Occipital lobe (tissue), 2 donors: Measurements from ENCODE around the gene SOBP. TPM values are rescaled to one million over a fixed set of nuclear protein-coding genes. Genes with fewer than 3 reads are reported as not detected.

Experiments
- DNase-seq: peaks from one replicate; lab custom pipeline; 2025; lab: John Stamatoyannopoulos, UW
- total RNA-seq: library from RNA; depleted of rRNA; stranded (reverse); fragments of >200 nt; gene quantifications from one replicate; pipeline ENCODE4 v1.2.3, GENCODE V29; 2014

SOBP gene
- total RNA-seq, 1 donor from 2014 or later = 56.9 TPM

DNA sequence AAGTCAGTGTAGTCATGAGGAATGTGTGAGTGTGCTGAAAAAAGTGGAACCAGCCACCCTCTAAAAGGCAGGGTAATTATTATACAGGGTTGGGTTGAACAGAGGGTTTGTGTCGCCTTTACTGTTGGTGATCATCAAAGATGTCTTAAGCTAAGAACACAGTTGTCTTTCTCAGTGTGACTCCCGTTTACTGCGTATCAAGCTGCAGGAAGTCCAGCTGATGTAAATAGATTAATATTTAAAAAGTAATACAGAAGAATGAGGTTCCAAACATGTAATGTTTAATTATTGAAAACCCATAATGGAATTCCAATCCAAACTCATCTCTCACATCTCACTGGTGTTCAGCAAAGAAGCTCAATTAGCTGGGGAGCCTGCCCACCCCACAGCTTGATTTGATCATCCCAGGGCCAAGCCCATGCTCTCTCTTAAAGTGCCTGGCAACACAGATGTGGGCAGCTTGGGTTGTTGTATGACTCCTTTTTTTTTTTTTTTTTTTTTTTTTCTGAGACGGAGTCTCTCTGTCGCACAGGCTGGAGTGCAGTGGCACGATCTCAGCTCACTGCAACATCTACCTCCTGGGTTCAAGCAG is 127.5 kb downstream of the SOBP start:
- DNase-seq = no peak

DNA sequence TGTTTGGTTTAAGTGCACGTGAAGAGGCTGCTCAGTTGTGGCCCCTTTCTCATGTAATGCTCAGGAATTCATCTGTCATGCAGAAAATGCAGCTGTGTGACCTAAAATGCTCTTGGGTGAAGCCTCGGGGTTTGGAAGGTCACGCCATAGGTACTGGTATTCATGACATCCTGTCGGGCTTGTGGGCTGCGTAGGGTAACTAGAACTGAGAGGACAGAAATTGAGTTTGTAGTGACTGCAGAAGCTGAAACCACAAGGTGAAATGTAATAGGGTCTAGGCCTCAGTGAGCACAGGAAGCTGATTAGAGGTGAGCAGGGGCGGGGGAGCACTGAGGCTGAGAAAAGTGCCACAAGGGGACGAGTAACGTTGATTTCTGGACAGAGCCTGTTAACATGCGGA is 128.8 kb downstream of the SOBP start:
- no peak for DNase-seq

DNA sequence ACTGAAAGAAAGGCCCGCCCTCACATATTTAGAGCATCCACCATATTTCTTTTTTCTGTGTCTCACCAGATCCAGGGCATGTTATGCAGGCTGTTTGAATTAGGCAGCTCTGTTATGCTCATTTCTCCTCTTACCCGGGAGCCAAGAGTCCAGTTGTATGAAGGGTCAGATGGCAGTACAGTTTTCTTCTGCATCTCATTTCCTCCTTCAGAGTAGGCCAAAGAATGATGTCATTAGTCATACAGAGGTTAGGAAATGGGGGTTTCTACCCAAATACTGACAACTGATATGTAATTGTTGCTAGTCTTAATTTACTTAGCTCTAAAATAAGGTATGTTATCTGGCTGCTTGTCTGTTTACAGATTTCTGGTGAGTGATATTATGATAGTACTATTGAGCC is 130.8 kb downstream of the SOBP start:
- DNase-seq = no peak

DNA sequence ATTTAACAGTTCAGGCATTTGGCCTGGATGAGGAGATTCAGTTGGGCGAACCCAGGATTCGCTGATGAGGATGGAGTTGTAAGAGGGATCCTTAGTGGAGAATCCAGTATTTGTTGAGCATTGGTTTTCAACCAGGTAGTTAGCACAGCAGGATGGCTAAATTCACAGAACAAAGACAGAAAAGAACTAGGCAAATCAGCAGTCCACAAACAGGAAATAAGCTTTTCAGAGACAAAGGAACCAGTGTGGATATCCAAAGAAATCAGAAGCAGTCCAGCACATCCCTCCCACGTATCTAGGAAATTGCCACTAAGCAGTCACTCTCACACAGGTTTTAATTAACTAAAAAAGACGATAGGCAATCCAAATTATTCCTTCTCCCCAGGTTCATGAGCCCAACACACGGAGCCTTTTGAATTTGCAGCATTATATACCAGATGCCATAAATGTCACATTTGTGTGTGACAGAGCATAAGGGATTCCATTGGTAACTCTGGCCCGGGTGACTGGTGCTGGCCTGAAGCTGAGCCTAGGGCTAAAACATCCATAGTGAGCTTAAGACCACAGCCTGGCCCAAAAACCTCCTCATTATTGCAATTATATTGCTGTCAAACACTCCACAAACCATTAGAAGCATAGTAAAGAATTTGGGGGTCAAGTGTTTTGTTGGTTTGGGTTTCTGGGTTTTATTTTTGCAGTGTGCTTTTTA is 131.5 kb downstream of the SOBP start:
- DNase-seq = no peak

DNA sequence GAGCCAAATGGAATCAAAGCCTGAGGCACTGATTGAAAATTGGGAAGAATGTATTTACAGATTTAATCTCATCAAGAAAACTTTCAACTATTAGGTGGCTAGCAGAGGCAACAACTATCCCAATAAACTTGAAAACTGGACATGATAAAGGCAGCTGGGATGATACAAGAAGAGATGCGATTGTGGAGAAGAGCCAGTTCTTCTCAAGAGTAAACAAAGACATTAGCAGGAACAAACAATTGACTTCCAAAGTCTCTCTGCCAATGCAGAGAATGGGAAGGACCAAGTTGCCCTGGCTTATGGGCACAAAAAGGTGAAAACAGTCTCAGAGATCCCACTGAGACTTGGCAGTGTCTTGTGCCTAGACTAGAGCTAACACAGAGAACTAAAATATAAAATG is 132.4 kb downstream of the SOBP start:
- no peak for DNase-seq

DNA sequence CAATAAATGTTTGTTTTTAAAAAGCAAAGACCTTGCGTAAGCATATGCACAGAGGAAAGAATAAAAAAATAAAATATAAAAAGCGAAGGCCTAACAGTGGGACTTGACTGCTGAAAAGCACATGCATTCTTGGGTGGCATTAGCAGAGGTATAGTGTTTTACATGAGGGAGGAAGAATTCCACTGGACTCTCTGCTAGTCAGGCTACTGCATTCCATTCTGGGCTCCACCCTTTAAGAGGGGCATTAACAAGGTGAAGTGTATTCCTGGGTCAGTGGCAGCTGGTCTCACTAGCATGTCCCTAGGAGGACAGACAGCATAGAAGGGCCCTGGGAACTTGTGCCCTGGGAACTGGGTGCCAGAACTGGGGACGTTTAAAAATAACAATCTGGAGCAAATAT is 134.1 kb downstream of the SOBP start:
- no peak for DNase-seq

DNA sequence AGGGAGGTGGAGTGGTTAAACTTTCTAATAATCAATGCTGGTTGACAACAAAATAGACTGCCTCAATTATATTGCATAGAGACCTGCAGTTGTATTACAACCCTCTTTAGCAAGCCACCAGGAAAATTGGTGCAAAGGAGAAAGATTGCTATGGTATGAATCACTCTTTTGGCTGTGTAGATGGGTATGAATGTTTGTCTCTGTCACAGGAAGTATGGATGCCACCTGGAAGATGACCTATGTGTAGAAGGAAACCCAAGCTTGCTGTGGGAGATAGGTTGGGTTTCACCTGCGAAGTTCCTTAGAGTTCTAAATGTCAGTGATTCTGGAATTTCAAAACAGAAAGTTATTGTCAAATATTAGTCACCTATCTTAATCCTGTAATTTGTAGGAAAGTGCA is 134.6 kb downstream of the SOBP start:
- DNase-seq = no peak

DNA sequence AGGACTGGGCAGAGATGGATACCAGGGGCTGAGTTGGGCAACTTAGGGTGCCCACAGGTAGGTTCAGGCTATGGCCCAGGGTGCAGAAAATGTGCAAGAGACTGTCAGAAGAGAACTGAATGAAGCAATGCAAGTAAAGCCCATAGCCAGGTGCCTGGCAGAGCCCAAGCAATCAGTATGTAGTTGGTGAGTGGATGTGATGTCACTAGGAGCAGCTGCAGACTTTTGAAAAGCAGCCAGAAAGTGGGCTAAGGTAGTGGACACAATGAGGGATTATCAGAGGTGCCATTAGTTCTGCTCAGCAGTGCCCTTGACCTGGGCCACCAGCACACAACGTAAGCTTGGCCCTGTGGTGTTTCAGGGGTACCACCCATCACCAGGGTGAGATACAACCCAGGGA is 135.3 kb downstream of the SOBP start:
- DNase-seq = no peak

DNA sequence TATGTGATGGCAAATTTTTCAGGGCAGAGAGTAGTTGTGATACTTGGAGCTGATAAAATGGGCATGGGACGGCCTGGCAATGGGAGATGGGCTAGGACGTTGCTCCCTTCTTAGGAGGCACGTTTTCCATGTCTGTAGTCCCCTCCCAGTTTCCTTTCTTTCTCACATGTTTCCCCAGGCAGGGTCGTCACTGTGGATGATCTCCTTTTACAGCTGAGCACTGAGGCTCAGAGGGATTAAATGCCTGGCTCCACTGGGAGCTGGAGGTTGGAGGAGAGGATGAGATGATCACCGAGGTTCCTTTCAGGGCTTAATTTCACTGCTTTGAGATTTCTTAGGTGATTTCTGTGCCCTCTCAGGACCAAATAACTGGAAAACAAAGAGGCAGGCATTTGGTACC is 136.7 kb downstream of the SOBP start:
- DNase-seq = no peak

DNA sequence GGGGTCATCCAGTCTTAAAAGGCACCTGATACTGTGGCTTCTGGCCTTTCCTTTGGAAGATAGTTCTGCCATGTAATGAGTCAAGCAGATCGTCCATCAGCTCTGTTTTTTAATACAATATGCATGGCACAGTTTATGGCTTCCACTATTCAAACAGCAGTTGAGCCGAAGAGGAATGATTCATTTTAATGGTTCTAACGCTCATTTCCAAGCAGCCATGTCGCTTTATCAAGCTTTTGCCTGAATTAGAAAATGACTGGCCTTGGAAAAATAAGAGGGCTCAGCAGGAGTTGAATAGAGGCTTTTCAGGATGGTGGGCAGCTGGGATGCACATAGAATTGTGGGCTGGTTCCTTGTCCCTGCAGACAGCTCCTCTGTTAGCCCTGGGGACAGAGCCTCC is 138.1 kb downstream of the SOBP start:
- DNase-seq = no peak

DNA sequence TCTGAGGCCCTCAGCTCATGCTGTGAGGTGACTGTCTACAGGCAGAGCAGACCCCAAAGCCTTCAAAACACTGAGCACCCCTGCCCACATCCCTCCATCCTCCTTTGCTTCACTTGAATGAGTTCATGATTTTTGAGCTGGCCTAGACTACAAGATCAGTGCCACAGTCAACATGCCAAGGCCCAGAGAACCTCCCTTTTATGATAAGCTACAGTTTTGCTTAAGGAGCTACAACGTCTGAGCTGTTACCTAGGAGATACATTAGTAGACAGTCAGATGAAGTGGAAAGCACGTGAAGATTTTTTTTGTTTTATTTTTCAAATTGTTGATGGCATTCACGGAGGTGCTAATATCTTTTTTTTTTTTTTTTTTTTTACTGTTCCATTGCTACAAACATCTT is 139.0 kb downstream of the SOBP start:
- no peak for DNase-seq

DNA sequence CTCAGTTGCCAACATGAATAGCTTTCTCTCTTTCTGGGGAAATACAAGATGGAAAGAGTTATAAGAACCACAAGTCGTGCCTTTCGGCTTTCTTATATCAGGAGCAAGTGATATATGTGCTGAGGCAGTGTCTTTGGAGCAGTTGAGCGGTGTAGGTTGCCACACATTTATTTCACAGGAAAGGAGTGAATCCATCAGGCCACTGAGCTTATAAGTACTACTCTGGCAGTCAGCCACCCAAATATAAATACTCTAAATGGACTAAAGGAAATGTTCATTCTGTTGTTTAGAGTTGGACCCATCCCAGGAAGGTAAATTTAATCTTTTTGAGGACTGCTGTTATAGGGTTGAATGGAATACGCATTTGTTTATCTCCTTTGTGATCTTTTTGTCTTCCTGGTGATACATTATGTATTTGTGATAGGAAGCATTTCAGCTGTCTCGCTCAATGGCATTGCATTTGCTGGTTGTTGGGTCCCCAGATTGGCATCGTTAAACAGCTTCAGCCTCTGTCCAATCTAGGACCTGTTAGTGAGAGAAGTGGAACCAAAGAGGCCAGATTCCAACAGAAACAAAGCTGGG is 139.7 kb downstream of the SOBP start:
- no peak for DNase-seq

DNA sequence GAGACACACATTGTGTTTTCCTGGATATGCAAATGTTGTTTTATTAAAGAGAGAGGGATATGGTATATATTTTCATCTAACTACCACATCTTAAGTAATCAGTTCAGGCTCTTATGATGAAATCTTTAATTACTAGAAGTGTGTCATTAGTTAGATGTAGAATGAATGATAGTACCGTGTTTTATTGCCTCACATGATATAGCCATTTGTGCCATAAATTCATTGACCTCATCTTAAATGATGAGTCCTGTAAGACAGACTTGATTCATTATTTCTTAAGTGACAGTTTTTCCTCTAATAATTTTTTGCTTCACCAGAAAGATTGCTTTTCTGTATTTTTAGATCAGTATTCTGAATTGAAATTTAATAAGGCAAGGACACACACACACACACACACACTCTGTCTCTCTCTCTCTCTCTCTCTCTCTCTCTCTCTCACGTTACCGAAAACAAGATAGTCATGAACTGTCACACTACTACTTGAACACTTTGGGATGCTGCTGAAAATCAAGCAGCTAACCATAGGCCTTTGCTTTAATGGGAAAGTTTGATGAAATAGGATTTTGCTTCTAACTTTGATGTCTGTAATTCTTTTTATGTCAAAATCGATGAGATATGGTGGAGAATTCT is 140.5 kb downstream of the SOBP start:
- no peak for DNase-seq

DNA sequence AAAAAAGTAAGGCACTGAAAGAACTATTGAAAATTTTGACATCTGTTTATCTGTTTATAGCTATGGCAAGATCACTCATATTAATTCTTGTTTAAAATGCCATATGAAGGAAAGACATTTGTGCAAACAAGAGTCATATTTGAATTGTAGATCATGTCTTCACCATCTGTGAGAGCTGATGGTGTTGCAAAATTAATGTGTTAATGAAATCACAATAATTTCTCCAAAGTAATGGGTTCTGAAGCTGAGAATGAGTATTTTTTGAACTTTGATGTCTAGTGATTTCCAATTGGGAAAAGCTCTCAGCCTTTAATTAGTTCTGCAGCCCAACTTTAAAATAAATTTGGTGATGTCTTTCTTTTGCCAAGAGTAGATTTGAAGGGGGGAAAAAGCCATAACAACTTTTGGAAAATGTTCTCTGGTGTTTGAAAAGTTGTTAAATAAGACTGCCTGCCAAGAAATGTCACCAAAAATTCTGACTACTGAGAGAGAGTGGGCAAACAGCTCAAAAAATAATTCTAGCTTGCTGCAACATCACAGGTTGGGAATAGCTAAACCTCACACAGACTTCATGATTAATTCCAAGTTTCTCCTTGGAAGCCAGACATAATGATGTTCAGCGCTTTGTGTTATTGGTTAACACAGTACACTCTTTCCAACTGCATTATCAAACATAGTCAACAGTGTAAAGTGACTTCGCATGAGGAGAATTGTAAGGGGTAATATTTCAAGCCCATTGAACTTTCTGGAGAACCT is 142.6 kb downstream of the SOBP start:
- no peak for DNase-seq

DNA sequence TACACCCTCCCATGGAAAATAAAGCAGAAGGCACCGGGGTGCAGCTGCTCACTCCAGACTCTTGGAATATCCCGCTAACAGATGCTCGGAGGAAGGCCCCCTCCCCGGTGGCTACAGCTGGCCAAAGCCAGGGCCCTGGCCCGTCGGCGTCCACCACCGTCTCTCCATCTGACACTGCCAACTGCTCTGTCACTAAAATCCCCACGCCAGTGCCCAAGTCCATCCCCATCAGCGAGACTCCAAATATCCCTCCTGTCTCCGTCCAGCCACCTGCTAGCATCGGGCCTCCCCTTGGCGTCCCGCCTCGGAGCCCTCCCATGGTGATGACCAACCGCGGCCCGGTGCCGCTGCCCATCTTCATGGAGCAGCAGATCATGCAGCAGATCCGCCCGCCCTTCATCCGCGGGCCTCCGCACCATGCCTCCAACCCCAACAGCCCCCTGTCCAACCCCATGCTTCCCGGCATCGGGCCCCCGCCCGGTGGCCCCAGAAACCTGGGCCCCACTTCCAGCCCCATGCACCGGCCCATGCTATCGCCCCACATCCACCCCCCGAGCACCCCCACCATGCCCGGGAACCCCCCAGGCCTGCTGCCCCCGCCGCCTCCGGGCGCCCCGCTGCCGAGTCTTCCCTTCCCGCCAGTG is 143.9 kb downstream of the SOBP start:
- DNase-seq = no peak

DNA sequence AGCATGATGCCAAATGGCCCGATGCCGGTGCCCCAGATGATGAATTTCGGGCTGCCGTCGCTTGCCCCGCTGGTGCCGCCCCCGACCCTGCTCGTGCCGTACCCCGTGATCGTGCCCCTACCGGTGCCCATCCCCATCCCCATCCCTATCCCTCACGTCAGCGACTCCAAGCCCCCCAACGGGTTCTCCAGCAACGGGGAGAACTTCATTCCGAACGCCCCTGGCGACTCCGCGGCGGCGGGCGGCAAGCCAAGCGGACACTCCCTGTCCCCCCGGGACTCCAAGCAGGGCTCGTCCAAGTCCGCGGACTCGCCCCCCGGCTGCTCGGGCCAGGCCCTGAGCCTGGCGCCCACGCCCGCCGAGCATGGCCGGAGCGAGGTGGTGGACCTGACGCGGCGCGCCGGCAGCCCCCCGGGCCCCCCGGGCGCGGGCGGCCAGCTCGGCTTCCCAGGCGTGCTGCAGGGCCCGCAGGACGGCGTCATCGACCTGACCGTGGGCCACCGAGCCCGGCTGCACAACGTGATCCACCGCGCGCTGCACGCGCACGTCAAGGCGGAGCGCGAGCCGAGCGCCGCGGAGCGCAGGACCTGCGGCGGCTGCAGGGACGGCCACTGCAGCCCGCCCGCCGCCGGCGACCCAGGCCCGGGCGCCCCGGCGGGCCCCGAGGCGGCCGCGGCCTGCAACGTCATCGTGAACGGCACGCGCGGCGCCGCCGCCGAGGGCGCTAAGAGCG is 144.6 kb downstream of the SOBP start:
- no peak for DNase-seq

DNA sequence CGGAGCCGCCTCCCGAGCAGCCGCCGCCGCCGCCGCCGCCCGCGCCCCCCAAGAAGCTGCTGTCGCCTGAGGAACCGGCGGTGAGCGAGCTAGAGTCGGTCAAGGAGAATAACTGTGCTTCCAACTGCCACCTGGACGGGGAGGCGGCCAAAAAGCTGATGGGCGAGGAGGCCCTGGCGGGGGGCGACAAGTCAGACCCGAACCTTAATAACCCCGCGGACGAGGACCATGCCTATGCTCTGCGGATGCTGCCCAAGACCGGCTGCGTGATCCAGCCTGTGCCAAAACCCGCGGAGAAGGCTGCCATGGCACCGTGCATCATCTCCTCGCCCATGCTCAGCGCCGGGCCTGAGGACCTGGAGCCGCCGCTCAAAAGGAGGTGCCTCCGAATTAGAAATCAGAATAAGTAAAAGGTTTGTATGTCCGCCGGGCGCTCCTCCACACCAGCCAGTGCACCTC is 145.2 kb downstream of the SOBP start:
- no peak for DNase-seq

DNA sequence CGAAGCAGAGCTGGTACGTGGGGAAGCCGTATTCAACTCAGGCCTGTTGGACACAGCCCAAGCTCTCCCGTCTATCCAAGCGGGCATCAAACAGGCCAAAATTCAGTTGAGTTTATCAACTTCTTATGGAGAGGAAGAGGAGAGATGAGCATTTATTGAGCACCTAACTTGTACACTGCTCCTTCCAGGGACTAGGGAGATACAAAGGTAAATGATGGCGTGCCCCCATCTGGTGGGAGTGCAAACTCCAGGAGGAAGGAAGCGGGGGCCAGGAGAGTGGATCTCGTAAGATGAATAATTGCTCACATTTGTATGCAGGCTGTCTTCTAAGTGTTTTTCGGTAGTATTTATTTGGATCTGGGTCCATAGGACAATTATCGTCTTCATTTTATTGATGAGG is 146.6 kb downstream of the SOBP start:
- DNase-seq = no peak

DNA sequence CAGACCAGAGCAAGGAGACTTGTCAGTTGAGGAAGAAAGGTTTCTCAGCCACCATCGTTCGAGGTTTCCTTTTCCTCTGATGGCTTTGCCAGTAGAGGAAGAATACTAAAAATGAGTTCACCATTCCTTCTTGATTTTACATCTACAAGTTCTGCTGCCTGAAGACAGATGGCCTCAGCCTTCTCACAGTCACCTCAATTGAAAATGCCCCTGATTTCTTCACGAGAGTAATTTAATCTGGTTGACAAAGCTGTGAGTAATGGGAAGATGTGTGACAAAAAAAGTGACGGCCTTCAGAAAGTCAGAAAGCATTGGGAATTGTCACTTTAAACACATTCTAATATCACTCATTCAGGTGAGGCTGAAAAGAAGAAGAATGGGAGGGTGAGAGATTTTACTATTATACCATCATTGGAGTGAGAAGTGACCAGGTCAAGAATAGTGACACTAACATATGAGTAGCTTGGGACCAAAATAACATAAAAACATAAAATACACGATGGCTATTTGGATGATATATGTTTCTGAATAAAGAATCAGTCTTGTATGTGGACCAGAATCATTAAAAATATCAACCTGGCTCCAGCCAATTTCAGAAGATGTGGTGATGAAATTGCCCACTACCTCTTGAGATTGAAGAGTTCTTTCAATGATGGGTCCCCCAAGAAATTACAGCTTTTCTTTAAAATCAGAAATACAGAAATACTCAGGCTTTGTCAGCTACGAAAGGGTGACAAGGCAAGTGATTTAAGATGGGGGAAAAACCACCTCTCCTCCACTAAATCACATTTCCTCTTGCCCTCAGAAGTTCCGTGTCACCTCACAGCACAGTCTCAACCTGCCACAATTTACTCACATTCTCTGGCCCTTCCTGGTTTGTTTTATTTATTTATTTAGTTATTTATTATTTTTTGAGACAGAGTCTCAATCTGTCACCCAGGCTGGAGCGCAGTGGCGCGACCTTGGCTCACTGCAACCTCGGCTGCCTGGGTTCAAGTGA is 147.7 kb downstream of the SOBP start:
- no peak for DNase-seq

DNA sequence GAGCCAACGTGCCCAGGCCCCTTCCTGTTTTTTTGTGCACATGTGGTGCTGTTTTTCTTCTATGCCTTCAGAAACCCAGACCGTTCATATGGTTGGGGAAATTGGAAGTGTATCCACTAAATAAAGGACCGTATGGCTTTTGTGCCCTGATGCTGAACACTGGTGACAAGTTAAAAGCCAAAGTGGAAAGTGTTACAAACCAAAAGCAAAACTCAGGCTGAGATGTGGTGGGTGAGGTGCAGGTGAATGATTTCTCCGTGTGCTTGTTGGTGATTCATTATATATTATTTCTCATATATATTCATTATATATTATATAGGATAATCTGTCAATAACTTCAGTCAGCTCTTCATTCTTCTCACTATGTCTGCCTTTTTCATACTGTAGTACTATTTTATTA is 148.6 kb downstream of the SOBP start:
- no peak for DNase-seq
